Lung (tissue), 13 donors: ENCODE measurements around the gene RPRD1B. TPM values are rescaled to one million over a fixed set of nuclear protein-coding genes. Genes with fewer than 3 reads are reported as not detected.

Experiments
- ATAC-seq: fragments of 200-7000 bp; cut with Tn5 transposase; one replicate; pipeline ENCODE4 v1.9.1; 2020; ENCODE audit warnings: moderate number of reproducible peaks; ENCODE audit not compliant: insufficient read depth, low FRiP score
- DNase-seq, 3 donors: peaks; one replicate each; pipeline ENCODE4 v3.0.0-alpha.2; 2013 to 2017
- H3K27ac ChIP-seq, 2 donors: one replicate each; pipeline ENCODE4 v1.5.1; 2013; ENCODE audit warnings: mild to moderate bottlenecking in 2 of 2, moderate library complexity in 2 of 2, control low read depth in 1 of 2, inconsistent platforms in 1 of 2, low read depth in 1 of 2, low read length in 1 of 2
- H3K27me3 ChIP-seq, 3 donors: one replicate each; pipeline ENCODE4 v1.5.1; 2013; ENCODE audit warnings: low read length in 2 of 3; ENCODE audit not compliant: control insufficient read depth in 3 of 3, insufficient read depth in 3 of 3
- H3K36me3 ChIP-seq, 4 donors: one replicate each; pipeline ENCODE4 v1.5.1; 2013; ENCODE audit warnings: low read length in 4 of 4, mild to moderate bottlenecking in 1 of 4, moderate library complexity in 1 of 4; ENCODE audit not compliant: control insufficient read depth in 4 of 4, insufficient read depth in 4 of 4
- H3K4me1 ChIP-seq, 5 donors: one replicate each; pipeline ENCODE4 v1.5.1; 2013; ENCODE audit warnings: low read length in 5 of 5, mild to moderate bottlenecking in 2 of 5, moderate library complexity in 1 of 5; ENCODE audit not compliant: control insufficient read depth in 5 of 5, insufficient read depth in 5 of 5
- H3K4me3 ChIP-seq: one replicate; pipeline ENCODE4 v1.5.1; 2013; ENCODE audit warnings: mild to moderate bottlenecking, control low read depth, moderate library complexity
- H3K9ac ChIP-seq, 2 donors: one replicate each; pipeline ENCODE4 v1.5.1; 2013; ENCODE audit warnings: low read length in 2 of 2, control low read depth in 1 of 2; ENCODE audit not compliant: insufficient read depth in 1 of 2
- H3K9me3 ChIP-seq, 4 donors: one replicate each; pipeline ENCODE4 v1.5.1; 2013; ENCODE audit warnings: low read length in 3 of 4, mild to moderate bottlenecking in 1 of 4, moderate library complexity in 1 of 4; ENCODE audit not compliant: control insufficient read depth in 4 of 4, insufficient read depth in 3 of 4
- CTCF ChIP-seq: IDR thresholded peaks from 2 replicates; pipeline ENCODE4 v1.5.1; 2012; ENCODE audit warnings: mild to moderate bottlenecking; ENCODE audit errors: control extremely low read depth, extremely low read depth
- WGBS, 2 donors: extraction: QIAGEN DNeasy Blood & Tissue Kit; methylation state at CpG; one replicate each; pipeline ENCODE4 v1.1.7; 2013; 5-methylcytosine and 5-hydroxymethylcytosine counted together
- polyA plus RNA-seq, 2 donors: library from polyadenylated mRNA; stranded (reverse); fragments of 200-250 nt; gene quantifications; one replicate each; pipeline ENCODE4 v1.2.1, GENCODE V29; 2013
- small RNA-seq: library from RNA; depleted of rRNA; stranded (forward); fragments of <200 nt; gene quantifications from one replicate; pipeline ENCODE3, GENCODE V24; 2014; ENCODE audit warnings: low replicate concordance
- total RNA-seq, 2 donors: library from RNA; depleted of rRNA in 1 of 2; stranded (reverse); fragments of >200 nt in 1 of 2; gene quantifications; one replicate each; pipeline ENCODE4 v1.2.1, GENCODE V29; 2014 to 2021
- donor health status: control.
- donor health status: control.
- donor health status: Bipolar disorder and iron deficiency.
- donor health status: healthy.
- donor health status: DM: yes; HTN: yes; CAD: no.

Gene RPRD1B
- total and polyA plus RNA-seq, 4 donors: 6.8 to 58.6 (median 26.6) TPM

- ATAC-seq (no peak), DNase-seq (peak in 1 of 3 donors; percentile 3)
- Histone ChIP-seq H3K27me3 (no peaks in the 10 kb centered on the region), H3K9me3 (no peaks in the 10 kb centered on the region), H3K27ac (peak overlapping the region in 1 of 2 donors; percentile 29), H3K9ac (no peak overlapping the region), H3K36me3 (peaks cover 25 to 33% (median 30%) of the 10 kb centered on the region in 4 donors), H3K4me3 (no peak overlapping the region), H3K4me1 (peaks cover 0 to 27% (median 20%) of the 10 kb centered on the region in 5 donors)
- TF ChIP-seq CTCF: no peak
- WGBS, 2 donors: 78 to 87% methylated on average over 23 of the region's 23 CpGs
Measured at GRCh38 chr20:38141204-38141888, 107.8 kb downstream of the RPRD1B start.

Small RNAs within 50 kb of the gene (small RNA-seq; reads per million reads assigned to genes)
- not detected for gene RN7SL237P

Other genes with a start within 250 kb of the RPRD1B start
- 10 to 100 TPM in 1 of 2 donors, 1 to 10 TPM in 1; 8.0 to 71.6 TPM for gene VSTM2L, start 130.6 kb upstream of the RPRD1B start, total RNA-seq
- gene VSTM2L, start 130.6 kb upstream of the RPRD1B start, polyA plus RNA-seq: 10 to 100 TPM; 24.8 to 38.0 TPM
- gene TTI1, start 290 bp upstream of the RPRD1B start, total RNA-seq: 10 to 100 TPM; 18.0 to 33.8 TPM
- gene TTI1, start 290 bp upstream of the RPRD1B start, polyA plus RNA-seq: 10 to 100 TPM in 1 of 2 donors, 1 to 10 TPM in 1; 6.7 to 13.0 TPM
- 100 to 1,000 TPM; 194 to 476 TPM for gene TGM2, start 131.5 kb downstream of the RPRD1B start, total RNA-seq
- gene TGM2, start 131.5 kb downstream of the RPRD1B start, polyA plus RNA-seq: 100 to 1,000 TPM in 1 of 2 donors, 10 to 100 TPM in 1; 85.0 to 457 TPM
- gene KIAA1755, start 227.0 kb downstream of the RPRD1B start, total RNA-seq: 1 to 10 TPM; 1.9 to 2.0 TPM
- gene KIAA1755, start 227.0 kb downstream of the RPRD1B start, polyA plus RNA-seq: under 1 TPM; 0.33 to 0.75 TPM